ENCODE measurements around the gene COLEC12.

Gene COLEC12

DNA sequence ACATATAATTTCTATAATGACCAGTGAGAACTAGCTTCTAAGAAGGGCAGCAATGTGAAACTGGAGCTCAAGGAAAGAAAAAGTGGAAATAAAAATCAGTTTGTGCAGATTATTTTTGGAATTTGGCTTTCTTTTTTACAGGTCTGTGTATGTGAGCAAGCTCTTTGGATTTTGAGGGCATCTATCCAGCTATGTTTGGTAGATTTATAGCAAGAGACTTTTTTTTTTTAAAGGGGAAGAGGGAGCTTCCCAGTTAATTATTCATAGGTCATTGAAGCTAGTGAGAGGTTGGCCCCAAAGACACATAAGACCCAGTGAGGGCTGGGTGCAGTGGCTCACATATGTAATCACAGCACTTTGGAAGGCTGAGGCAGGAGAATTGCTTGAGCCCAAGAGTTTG lies 24.0 kb upstream of the COLEC12 start (continued):
- TF ChIP-seq, protein P1, sequence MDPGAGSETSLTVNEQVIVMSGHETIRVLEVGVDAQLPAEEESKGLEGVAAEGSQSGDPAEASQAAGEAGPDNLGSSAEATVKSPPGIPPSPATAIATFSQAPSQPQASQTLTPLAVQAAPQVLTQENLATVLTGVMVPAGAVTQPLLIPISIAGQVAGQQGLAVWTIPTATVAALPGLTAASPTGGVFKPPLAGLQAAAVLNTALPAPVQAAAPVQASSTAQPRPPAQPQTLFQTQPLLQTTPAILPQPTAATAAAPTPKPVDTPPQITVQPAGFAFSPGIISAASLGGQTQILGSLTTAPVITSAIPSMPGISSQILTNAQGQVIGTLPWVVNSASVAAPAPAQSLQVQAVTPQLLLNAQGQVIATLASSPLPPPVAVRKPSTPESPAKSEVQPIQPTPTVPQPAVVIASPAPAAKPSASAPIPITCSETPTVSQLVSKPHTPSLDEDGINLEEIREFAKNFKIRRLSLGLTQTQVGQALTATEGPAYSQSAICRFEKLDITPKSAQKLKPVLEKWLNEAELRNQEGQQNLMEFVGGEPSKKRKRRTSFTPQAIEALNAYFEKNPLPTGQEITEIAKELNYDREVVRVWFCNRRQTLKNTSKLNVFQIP (CRISPR knock-in tag; IDR thresholded peaks at IDR 0.05; ENCODE audit: borderline replicate concordance, low read depth), result no peak

DNA sequence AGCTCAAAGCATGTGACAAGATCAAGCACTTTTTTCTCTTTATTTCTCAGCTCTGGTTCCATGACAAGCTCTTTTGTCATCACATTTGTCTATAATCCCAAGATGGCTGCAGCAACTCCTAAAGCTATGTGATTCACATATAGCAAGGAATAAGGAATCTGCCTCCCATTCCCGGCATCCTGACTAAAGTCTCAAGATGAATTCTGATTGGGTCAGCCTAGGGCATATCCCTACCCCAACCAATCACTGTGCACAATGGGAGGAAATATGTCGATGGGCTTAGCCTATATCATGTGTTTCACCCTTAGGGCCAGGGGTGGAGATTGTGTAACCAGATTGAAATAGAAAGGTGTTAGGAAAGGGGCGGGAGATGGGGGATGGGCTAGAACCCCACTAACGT lies 23.1 kb upstream of the COLEC12 start:
- TF ChIP-seq ISL1 (CRISPR knock-in tag; IDR thresholded peaks at IDR 0.05) (no peak), ARNTL (CRISPR knock-in tag; IDR thresholded peaks at IDR 0.05; ENCODE audit: borderline replicate concordance, low read depth) (no peak), TOX (CRISPR knock-in tag; IDR thresholded peaks at IDR 0.05; ENCODE audit: borderline replicate concordance) (no peak), ZNF565 (CRISPR knock-in tag; conservative IDR thresholded peaks at IDR 0.05; ENCODE audit: low read depth) (no peak), ZFP30 (CRISPR knock-in tag; IDR thresholded peaks at IDR 0.05) (no peak), ZNF8 (CRISPR knock-in tag; IDR thresholded peaks at IDR 0.05) (no peak), OSR1 (CRISPR knock-in tag; IDR thresholded peaks at IDR 0.05) (no peak), PPARA (CRISPR knock-in tag; IDR thresholded peaks at IDR 0.05; ENCODE audit: borderline replicate concordance) (no peak), ESRRG (CRISPR knock-in tag; IDR thresholded peaks at IDR 0.05) (no peak), RARB (CRISPR knock-in tag; IDR thresholded peaks at IDR 0.05) (no peak), ZFP3 (CRISPR knock-in tag; IDR thresholded peaks at IDR 0.05) (no peak), ZNF70 (CRISPR knock-in tag; IDR thresholded peaks at IDR 0.05) (no peak), BACH2 (CRISPR knock-in tag; IDR thresholded peaks at IDR 0.05; ENCODE audit: borderline replicate concordance) (no peak), CSDC2 (CRISPR knock-in tag; IDR thresholded peaks at IDR 0.05) (no peak), TCF4 (CRISPR knock-in tag; IDR thresholded peaks at IDR 0.05; ENCODE audit: borderline replicate concordance) (no peak), SNAI2 (CRISPR knock-in tag; IDR thresholded peaks at IDR 0.05) (no peak)
- TF ChIP-seq, protein P1 (CRISPR knock-in tag; IDR thresholded peaks at IDR 0.05; ENCODE audit: borderline replicate concordance, low read depth), result no peak
- TF ChIP-seq, protein P2, sequence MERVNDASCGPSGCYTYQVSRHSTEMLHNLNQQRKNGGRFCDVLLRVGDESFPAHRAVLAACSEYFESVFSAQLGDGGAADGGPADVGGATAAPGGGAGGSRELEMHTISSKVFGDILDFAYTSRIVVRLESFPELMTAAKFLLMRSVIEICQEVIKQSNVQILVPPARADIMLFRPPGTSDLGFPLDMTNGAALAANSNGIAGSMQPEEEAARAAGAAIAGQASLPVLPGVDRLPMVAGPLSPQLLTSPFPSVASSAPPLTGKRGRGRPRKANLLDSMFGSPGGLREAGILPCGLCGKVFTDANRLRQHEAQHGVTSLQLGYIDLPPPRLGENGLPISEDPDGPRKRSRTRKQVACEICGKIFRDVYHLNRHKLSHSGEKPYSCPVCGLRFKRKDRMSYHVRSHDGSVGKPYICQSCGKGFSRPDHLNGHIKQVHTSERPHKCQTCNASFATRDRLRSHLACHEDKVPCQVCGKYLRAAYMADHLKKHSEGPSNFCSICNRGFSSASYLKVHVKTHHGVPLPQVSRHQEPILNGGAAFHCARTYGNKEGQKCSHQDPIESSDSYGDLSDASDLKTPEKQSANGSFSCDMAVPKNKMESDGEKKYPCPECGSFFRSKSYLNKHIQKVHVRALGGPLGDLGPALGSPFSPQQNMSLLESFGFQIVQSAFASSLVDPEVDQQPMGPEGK (CRISPR knock-in tag; IDR thresholded peaks at IDR 0.05; ENCODE audit: borderline replicate concordance), result no peak
- TF ChIP-seq, protein P3, sequence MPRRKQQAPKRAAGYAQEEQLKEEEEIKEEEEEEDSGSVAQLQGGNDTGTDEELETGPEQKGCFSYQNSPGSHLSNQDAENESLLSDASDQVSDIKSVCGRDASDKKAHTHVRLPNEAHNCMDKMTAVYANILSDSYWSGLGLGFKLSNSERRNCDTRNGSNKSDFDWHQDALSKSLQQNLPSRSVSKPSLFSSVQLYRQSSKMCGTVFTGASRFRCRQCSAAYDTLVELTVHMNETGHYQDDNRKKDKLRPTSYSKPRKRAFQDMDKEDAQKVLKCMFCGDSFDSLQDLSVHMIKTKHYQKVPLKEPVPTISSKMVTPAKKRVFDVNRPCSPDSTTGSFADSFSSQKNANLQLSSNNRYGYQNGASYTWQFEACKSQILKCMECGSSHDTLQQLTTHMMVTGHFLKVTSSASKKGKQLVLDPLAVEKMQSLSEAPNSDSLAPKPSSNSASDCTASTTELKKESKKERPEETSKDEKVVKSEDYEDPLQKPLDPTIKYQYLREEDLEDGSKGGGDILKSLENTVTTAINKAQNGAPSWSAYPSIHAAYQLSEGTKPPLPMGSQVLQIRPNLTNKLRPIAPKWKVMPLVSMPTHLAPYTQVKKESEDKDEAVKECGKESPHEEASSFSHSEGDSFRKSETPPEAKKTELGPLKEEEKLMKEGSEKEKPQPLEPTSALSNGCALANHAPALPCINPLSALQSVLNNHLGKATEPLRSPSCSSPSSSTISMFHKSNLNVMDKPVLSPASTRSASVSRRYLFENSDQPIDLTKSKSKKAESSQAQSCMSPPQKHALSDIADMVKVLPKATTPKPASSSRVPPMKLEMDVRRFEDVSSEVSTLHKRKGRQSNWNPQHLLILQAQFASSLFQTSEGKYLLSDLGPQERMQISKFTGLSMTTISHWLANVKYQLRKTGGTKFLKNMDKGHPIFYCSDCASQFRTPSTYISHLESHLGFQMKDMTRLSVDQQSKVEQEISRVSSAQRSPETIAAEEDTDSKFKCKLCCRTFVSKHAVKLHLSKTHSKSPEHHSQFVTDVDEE (CRISPR knock-in tag; IDR thresholded peaks at IDR 0.05), result no peak
- TF ChIP-seq, protein P4, sequence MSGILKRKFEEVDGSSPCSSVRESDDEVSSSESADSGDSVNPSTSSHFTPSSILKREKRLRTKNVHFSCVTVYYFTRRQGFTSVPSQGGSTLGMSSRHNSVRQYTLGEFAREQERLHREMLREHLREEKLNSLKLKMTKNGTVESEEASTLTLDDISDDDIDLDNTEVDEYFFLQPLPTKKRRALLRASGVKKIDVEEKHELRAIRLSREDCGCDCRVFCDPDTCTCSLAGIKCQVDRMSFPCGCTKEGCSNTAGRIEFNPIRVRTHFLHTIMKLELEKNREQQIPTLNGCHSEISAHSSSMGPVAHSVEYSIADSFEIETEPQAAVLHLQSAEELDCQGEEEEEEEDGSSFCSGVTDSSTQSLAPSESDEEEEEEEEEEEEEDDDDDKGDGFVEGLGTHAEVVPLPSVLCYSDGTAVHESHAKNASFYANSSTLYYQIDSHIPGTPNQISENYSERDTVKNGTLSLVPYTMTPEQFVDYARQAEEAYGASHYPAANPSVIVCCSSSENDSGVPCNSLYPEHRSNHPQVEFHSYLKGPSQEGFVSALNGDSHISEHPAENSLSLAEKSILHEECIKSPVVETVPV (CRISPR knock-in tag; IDR thresholded peaks at IDR 0.05), result no peak
- ATAC-seq, result no peak

DNA sequence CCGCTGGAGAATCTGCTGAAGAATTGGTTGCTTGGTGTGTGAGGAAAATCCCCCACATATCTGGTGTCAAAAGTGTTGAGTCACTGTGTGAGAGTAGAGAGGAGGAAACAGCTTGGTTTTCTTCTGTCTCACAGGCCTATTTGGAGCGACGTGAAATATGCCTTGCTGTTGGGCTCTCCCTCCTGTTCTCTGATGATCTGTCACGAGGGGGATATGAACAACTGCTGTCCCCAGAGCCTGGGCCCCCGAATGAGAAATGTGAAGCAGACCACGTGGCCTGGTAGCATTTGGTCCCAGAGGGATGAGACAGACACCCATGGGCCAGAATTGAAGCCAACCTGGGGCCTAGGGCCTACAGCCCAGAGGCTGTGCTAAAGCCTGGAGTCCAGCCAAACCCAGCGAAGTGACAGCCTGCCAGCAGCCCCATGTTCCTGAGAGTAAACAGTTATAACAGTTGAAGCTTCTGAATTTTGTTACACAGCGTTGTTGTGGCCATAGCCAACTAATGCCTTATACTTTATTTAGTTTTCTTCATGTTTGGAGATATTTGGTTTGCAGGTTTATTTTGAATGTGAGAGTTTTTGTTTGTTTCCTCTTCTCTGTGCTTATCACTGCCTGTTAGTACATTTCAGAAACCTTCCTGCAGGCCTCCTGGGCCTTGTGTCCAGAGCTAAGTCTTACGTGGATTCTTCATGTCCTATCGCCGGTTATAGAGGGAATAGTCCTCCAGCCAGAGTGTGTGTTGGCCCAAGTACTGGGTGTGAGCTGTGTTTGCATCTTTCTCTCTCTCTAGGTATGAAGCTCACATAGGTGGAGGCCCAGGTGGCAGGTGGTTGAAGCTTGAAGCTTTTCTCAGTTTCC lies 18.7 kb upstream of the COLEC12 start:
- ATAC-seq, result peak; percentile 88
- no peak for TF ChIP-seq RARB (CRISPR knock-in tag; IDR thresholded peaks at IDR 0.05)
- 0 out of 2 replicates have a peak, but pooled peaks have one; percentile 40 for TF ChIP-seq OSR1 (CRISPR knock-in tag; IDR thresholded peaks at IDR 0.05)
- no peak for TF ChIP-seq ARNTL (CRISPR knock-in tag; IDR thresholded peaks at IDR 0.05; ENCODE audit: borderline replicate concordance, low read depth)

Data from SK-N-SH treated with all-trans-retinoic acid at 6 μM for 48 hours (cell line).